Activated CD4-positive, alpha-beta T cell treated with anti-CD3 and anti-CD28 coated beads, Interleukin-2, amount 10 ng/mL, durations not matched to agents 7 days and 5 days (primary cell): ENCODE data around the gene NFIC. TPM values are rescaled to one million over a fixed set of nuclear protein-coding genes. Genes with fewer than 3 reads are reported as not detected.

ENCODE experiments used
- CTCF ChIA-PET: fragments of 350-600 bp; sonication (Branson Sonifier 250); formaldehyde crosslinking; loops from one replicate; lab custom pipeline; 2021; ENCODE audit warnings: antibody characterized with exemption; lab: Charles Lee
- POLR2A ChIA-PET: fragments of 350-600 bp; sonication (Branson Sonifier 250); formaldehyde crosslinking; loops from one replicate; lab custom pipeline; 2021; ENCODE audit warnings: antibody characterized with exemption; lab: Charles Lee
- DNase-seq: peaks from one replicate; pipeline ENCODE4 v3.0.0-alpha.2; 2020
- H3K27ac Mint-ChIP-seq: one replicate; pipeline ENCODE4 v1.8.0; 2021; ENCODE audit warnings: mild to moderate bottlenecking, moderate library complexity, mixed read lengths
- H3K27me3 Mint-ChIP-seq: one replicate; pipeline ENCODE4 v1.8.0; 2021; ENCODE audit warnings: mixed read lengths
- H3K36me3 Mint-ChIP-seq: one replicate; pipeline ENCODE4 v1.8.0; 2021; ENCODE audit warnings: low read depth, mixed read lengths
- H3K4me1 Mint-ChIP-seq: one replicate; pipeline ENCODE4 v1.8.0; 2021; ENCODE audit warnings: mixed read lengths
- H3K4me3 Mint-ChIP-seq: one replicate; pipeline ENCODE4 v1.8.0; 2021; ENCODE audit warnings: mild to moderate bottlenecking, moderate library complexity, mixed read lengths
- H3K9me3 Mint-ChIP-seq: one replicate; pipeline ENCODE4 v1.8.0; 2021; ENCODE audit warnings: mixed read lengths
- total RNA-seq, 2 experiments: library from RNA; stranded (reverse); gene quantifications; one replicate each; pipeline ENCODE4 v1.2.3, GENCODE V29; 2021

The NFIC gene
- total RNA-seq, 2 experiments from 2014 or later, result 14.2 TPM

DNA sequence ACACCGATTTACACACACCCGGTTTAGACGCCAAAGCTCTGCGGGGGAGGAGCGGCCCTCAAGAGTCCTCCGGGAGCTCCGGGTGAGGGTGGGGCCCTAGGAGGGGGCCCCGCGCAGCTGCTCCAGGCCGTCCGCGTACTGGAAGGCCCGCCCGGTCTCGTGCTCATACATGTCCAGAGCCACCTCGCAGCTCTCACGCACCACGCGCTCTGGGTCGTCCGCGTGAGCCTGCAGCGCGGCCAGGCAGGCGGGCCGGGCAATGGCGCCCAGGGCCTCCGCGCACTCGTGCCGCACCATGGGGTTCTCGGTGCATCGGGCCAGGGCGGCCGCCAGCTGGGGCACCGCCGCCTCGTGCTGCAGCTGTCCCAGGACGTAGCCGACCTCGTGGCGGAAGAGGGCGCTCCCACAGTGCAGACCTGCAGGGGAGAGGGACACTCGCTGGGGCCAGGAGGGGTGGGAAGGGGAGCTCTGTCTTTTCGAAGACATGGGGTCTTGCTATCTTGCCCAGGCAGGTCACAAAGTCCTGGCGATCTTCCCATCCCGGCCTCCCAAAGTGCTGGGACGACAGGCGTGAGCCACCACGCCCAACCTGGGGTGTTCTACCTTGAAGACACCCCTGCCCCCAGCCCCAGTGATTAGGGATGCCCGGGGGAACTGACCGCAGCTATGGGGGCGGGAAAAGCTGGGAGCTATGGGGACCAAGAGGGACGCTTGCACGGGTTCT lies 125.2 kb downstream of the NFIC start:
- H3K27ac Mint-ChIP-seq, result no peak overlapping the region
- no peaks in the 10 kb centered on the region for H3K9me3 Mint-ChIP-seq
- H3K4me3 Mint-ChIP-seq, result no peak overlapping the region
- POLR2A ChIA-PET, result no interaction called here
- no peaks in the 10 kb centered on the region for H3K27me3 Mint-ChIP-seq
- no peak for DNase-seq
- peaks cover 16% of the 10 kb centered on the region for H3K36me3 Mint-ChIP-seq
- H3K4me1 Mint-ChIP-seq, result peaks cover 12% of the 10 kb centered on the region
- CTCF ChIA-PET, result interaction anchor here (0.7 to 1.4 kb wide), 2 partner anchors 12 to 187 kb away, joined by 3 read pairs; no protein-coding TSS in a partner anchor

DNA sequence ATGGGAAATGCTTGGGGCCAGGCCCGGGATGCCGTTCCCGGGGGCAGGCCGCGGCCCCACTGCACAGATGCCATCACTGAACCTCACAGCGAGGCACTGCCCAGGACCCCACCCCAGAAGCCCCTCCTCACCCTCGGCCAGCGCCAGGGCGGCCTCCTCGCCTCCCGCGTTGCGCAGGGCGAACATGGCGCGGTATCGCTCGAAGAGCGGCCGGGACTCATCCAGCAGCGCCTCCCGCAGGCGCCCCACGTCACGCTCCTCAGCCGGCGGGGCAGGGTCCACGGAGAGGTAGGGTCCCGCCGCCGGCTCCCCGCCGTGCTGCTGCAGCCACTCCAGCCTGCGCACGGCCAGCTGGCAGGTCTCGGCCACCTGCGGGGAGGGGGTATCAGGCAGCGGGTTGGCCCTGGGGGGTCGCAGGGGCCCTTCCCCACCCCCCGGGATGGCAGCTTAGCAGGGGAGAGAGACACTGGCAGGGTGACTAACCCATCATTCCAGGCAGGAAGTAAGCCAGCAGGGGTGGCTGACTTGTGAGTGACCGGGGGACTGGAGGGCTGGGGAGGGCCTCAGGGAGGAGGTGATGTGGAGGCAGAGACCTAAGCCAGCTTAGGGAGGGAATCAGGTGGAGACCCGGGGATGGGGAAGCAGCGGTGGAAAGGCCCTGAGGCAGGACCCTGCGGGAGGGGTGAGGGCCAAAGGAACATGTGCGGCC lies 125.9 kb downstream of the NFIC start:
- Mint-ChIP-seq H3K27me3 (no peaks in the 10 kb centered on the region), H3K27ac (no peak overlapping the region), H3K4me3 (no peak overlapping the region), H3K4me1 (peaks cover 12% of the 10 kb centered on the region), H3K9me3 (no peaks in the 10 kb centered on the region), H3K36me3 (peaks cover 19% of the 10 kb centered on the region)
- POLR2A ChIA-PET, result no interaction called here
- CTCF ChIA-PET, result interaction anchor here (0.6 to 1.4 kb wide), 3 partner anchors 8 to 583 kb away, joined by 3 to 4 read pairs (median 3); no protein-coding TSS in a partner anchor
- DNase-seq, result no peak

DNA sequence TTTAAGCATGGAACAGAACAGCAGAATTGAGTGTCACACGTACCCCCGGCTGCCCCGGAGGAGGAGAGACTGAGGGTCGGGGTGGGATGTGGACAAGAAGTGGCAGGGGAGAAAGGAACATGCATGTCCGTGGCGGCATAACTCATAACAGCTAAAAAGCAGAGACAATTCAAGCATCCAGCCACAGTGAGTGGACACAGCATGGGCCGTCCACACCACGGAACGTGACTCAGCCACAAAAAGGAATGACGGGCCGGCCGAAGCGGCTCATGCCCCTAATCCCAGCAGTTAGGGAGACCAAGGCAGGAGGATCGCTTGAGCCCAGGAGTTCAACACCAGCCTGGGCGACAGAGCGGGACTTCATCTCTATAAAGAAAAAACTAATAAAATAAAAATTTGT lies 126.5 kb downstream of the NFIC start:
- no peaks in the 10 kb centered on the region for H3K9me3 Mint-ChIP-seq
- H3K27ac Mint-ChIP-seq, result peak overlapping the region; percentile 34
- H3K4me1 Mint-ChIP-seq, result peaks cover 14% of the 10 kb centered on the region
- peaks cover 21% of the 10 kb centered on the region for H3K36me3 Mint-ChIP-seq
- H3K4me3 Mint-ChIP-seq, result no peak overlapping the region
- no peaks in the 10 kb centered on the region for H3K27me3 Mint-ChIP-seq
- POLR2A ChIA-PET, result no interaction called here
- CTCF ChIA-PET, result interaction anchor here (0.6 to 0.8 kb wide), 2 partner anchors 9 to 582 kb away, joined by 3 to 4 read pairs; no protein-coding TSS in a partner anchor
- no peak for DNase-seq

DNA sequence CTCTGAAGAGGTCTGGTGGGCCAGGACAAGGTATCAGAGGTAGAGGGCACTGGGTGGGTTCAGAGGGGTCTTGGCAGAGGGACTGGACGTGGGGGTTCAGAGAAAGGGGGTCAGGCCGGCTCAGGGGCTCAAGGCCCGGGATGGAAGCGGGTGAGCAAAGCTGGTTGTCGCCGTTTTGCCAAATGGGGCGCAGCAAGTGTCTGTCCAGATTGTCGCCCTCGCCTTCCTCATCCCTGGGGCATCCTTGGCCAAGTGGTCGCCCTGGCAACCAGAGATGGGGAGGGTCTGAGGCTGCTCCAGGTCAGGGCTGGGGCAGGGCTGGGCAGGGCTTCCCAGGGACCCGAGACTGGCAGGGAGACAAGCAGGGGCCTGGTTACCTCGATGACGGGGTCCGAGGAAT lies 127.3 kb downstream of the NFIC start:
- no peaks in the 10 kb centered on the region for H3K27me3 Mint-ChIP-seq
- ChIA-PET POLR2A (no interaction called here), CTCF (interaction anchor here (0.6 to 1.3 kb wide), 4 partner anchors 9 to 51 kb away, joined by 3 to 6 read pairs (median 3); partner anchors contain the start of gene SMIM44)
- no peaks in the 10 kb centered on the region for H3K9me3 Mint-ChIP-seq
- peaks cover 17% of the 10 kb centered on the region for H3K4me1 Mint-ChIP-seq
- peak overlapping the region; percentile 74 for H3K27ac Mint-ChIP-seq
- no peak for DNase-seq
- H3K36me3 Mint-ChIP-seq, result peaks cover 24% of the 10 kb centered on the region
- H3K4me3 Mint-ChIP-seq, result no peak overlapping the region

DNA sequence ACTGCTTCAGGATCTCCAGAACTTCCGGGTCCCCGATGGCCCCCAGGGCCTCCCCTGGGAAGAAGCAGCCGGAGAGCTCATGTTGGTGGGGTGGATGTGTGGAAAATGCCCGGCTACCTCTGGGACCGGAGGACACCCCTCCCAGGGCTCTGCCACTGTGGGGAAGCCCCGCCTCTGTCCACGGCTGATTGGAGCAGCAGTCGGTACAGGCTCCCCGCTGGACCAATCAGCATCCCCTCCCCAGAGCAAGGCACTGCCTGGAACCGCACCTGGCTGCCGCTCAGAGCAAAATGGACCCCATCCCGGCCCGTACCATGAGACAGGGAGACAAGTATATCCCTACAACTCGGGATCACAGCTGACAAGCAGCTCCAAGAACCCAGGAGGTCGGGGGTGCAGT lies 127.7 kb downstream of the NFIC start:
- peak overlapping the region; percentile 25 for H3K4me3 Mint-ChIP-seq
- no peaks in the 10 kb centered on the region for H3K9me3 Mint-ChIP-seq
- DNase-seq, result peak; percentile 49
- H3K27ac Mint-ChIP-seq, result peak overlapping the region; percentile 75
- CTCF ChIA-PET, result interaction anchor here (0.5 to 1.3 kb wide), 11 partner anchors 8 to 526 kb away, joined by 3 to 9 read pairs (median 3); partner anchors contain the start of gene SMIM44
- no peaks in the 10 kb centered on the region for H3K27me3 Mint-ChIP-seq
- H3K4me1 Mint-ChIP-seq, result peaks cover 20% of the 10 kb centered on the region
- H3K36me3 Mint-ChIP-seq, result peaks cover 25% of the 10 kb centered on the region
- POLR2A ChIA-PET, result no interaction called here

DNA sequence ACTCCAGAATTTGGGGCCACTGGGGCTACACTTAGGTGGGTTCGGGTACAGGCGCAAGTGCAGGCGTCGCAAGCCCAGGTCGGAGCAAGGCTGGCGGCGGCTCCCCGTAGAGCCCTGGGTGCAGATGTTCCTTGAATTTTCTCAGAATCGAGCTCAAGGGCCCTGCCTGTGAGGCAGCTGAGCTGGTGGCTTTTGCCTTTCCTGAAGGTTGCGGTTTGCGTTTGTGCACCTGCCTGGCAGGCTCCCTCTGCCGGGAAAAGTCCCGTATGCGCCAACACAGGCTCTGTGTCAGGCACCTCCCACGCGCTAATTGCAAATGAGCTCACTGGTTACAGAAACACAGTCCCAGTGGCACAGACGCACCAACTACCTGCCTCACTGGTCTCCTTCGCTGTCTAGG lies 128.2 kb downstream of the NFIC start:
- H3K27ac Mint-ChIP-seq, result peak overlapping the region; percentile 75
- DNase-seq, result peak; percentile 51
- POLR2A ChIA-PET, result interaction anchor here (0.7 kb wide), 1 partner anchor 11 kb away, joined by 3 read pairs; no protein-coding TSS in a partner anchor
- peaks cover 24% of the 10 kb centered on the region for H3K4me1 Mint-ChIP-seq
- H3K9me3 Mint-ChIP-seq, result no peaks in the 10 kb centered on the region
- CTCF ChIA-PET, result interaction anchor here (0.5 to 1.3 kb wide), 14 partner anchors 8 to 525 kb away, joined by 3 to 9 read pairs (median 3); partner anchors contain the start of gene SMIM44
- peak overlapping the region; percentile 25 for H3K4me3 Mint-ChIP-seq
- peaks cover 27% of the 10 kb centered on the region for H3K36me3 Mint-ChIP-seq
- H3K27me3 Mint-ChIP-seq, result no peaks in the 10 kb centered on the region

DNA sequence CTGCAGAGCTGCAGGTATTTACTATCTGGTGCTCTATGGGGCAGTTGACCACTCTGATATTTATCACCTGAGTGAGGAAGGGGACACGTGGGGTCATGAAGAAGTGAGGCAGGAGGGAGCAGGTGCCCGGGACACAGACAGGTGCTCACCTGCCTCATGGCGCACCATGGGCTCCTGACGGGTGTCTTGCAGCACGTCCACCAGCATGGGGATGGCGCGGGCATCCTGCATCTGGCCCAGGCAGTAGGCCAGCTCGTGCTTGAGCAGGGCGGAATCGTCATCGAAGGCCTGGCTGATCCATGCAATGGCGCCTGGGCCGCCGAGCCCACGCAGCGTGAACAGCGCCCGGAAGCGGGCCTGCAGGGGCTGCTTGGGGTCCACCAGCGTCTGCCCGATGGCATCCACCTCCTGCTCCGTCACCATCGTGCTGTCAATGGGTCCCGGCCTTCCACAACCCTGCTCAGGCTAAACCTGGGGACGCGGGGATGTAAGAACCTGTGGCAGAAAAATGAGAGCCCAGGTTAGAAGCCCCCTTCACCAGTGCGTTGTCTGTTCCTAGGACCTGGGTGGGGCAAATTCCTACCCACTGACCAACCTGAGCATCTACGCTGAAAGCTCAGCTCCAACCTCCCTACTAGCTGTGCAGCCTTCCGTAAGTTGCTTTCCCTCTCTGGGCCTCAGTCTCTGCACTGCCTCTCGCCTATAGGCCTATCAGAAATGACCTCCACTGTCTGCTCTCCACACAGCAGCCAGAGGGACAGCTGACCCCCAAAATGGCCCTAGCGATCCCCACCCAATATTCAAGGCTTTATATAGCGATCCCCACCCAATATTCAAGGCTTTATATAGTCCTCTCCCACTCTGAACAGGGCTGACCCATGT lies 130.2 kb downstream of the NFIC start:
- ChIA-PET POLR2A (no interaction called here), CTCF (no interaction called here)
- Mint-ChIP-seq H3K27ac (no peak overlapping the region), H3K4me1 (peaks cover 34% of the 10 kb centered on the region), H3K27me3 (no peaks in the 10 kb centered on the region), H3K36me3 (peaks cover 27% of the 10 kb centered on the region), H3K4me3 (no peak overlapping the region), H3K9me3 (no peaks in the 10 kb centered on the region)
- DNase-seq, result no peak

DNA sequence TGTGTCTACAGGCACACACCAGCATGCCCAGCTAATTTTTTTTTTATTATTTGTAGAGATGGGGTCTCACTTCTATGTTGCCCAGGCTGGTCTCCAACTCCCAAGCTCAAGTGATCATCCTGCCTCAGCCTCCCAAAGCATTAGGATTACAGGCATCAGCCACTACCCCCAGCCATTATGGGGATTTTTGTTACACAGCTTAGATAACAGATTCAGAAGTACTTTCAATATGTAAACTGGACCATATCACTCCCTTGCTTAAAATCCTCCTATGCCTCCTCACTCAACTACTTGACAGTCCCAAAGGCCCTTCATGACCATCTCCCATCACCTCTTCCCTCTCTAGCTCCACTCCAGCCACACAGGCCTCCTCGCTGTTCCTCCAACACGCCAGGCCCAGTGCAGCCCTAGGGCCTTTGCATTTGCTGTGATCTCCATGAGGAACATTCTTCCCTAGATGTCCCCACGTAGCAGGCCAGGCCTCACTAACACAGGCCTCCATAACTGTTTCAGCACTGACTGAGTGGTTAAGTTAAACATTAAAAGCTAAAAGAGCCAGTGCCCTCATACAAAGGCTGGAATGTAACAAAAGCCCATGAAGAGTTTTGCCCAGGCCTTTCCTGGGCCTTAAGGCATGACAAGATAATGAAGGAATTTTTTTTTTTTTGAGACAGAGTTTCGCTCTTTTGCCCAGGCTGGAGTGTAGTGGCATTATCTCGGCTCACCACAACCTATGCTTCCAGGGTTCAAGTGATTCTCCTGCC lies 131.6 kb downstream of the NFIC start:
- Mint-ChIP-seq H3K27ac (no peak overlapping the region), H3K4me3 (no peak overlapping the region), H3K36me3 (peaks cover 24% of the 10 kb centered on the region), H3K4me1 (peaks cover 33% of the 10 kb centered on the region), H3K9me3 (no peaks in the 10 kb centered on the region), H3K27me3 (no peaks in the 10 kb centered on the region)
- no peak for DNase-seq
- CTCF ChIA-PET, result interaction anchor here (0.6 kb wide), 1 partner anchor 481 kb away, joined by 4 read pairs; no protein-coding TSS in a partner anchor
- POLR2A ChIA-PET, result interaction anchor here (0.6 kb wide), 1 partner anchor 197 kb away, joined by 6 read pairs; no protein-coding TSS in a partner anchor

DNA sequence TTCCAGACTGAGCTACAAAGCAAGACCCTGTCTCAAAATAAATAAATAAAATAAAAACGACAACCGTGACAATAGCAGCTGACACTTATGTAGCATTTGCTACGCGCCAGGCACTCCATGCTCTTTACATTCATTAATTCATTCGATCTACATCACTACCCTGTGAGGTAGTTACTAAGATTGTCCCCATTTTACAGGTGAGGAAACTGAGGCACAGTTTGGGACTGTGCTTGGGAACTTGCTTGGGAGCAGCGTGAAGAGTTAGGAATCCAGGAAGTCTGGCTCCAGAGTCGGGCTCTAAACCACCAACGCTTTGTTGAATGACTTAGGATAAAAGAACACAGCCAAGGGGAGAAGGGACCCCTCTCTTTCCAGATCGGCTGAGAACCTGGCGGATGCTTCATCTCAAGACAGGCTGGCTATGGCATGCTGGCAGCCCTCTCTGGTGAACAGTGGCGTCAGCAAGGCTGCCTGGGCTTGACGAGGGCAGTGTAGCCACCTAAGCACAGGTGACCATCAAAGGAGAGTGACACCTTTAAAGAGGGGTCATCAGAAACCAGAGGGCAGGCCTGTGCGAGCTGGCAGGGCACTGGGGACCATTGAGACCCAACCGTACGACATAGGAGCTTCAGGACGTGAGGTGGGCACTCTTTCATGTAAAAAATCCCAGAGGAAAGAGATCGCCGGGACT lies 133.5 kb downstream of the NFIC start:
- POLR2A ChIA-PET, result no interaction called here
- peaks cover 32% of the 10 kb centered on the region for H3K4me1 Mint-ChIP-seq
- H3K4me3 Mint-ChIP-seq, result peak overlapping the region; percentile 83
- no peaks in the 10 kb centered on the region for H3K27me3 Mint-ChIP-seq
- H3K9me3 Mint-ChIP-seq, result no peaks in the 10 kb centered on the region
- H3K36me3 Mint-ChIP-seq, result peaks cover 18% of the 10 kb centered on the region
- DNase-seq, result no peak
- CTCF ChIA-PET, result interaction anchor here (0.9 to 1.4 kb wide), 3 partner anchors 10 to 15 kb away, joined by 3 to 5 read pairs (median 4); no protein-coding TSS in a partner anchor
- H3K27ac Mint-ChIP-seq, result peak overlapping the region; percentile 98

DNA sequence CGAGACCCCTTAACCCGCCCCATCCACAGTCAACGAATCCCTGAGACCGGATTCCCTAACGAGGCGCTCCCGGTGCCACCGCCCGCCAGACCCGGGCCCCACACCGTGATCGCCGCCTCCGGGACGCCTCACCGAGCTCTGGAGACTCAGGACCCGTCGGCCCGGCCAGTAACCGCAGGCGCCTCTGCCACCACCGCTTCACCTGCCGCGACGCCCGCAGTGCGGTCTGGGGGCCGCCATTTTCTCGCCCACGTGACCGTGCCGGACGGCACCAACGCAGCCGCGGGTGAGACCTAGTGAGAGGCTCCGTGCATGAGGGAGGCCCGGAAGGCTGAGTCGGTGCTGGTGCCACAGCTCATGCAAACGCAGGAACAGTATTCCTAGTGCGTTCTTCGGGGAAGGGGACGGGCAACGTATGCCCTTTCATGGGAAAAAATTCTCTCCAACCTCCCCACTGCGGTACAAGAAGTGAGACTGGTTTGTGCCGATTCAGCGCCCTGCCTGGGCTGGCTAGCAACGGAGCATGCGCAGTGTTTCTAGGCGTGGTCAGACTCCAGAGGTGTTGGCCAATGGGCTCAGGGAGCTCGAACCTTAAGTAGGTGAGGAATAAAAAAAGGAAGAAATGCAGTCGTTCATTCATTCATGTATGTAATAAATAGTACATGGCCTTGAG lies 134.2 kb downstream of the NFIC start, which contains the start of gene DOHH:
Gene DOHH, minus strand, starts transcription at position 246 of the 673 bp plus-strand sequence. CDS start 3,860 bp downstream, outside the sequence.
- ChIA-PET POLR2A (interaction anchor here (0.6 kb wide), 1 partner anchor 17 kb away, joined by 4 read pairs; no protein-coding TSS in a partner anchor), CTCF (interaction anchor here (0.6 to 1.4 kb wide), 4 partner anchors 11 to 29 kb away, joined by 3 to 5 read pairs (median 3); no protein-coding TSS in a partner anchor)

More for the DNA sequence above, 134.2 kb downstream of the NFIC start, which contains the start of gene DOHH:
- Mint-ChIP-seq H3K4me3 (peak within 1 kb of the TSS; percentile 83), H3K9me3 (no peaks in the 10 kb centered on the region), H3K36me3 (peaks cover 15% of the 10 kb centered on the region), H3K27ac (peak within 1 kb of the TSS; percentile 98), H3K27me3 (no peaks in the 10 kb centered on the region), H3K4me1 (peaks cover 31% of the 10 kb centered on the region)
- DNase-seq, result peak; percentile 96
